ENCODE results near the gene NUPR2.

DNA sequence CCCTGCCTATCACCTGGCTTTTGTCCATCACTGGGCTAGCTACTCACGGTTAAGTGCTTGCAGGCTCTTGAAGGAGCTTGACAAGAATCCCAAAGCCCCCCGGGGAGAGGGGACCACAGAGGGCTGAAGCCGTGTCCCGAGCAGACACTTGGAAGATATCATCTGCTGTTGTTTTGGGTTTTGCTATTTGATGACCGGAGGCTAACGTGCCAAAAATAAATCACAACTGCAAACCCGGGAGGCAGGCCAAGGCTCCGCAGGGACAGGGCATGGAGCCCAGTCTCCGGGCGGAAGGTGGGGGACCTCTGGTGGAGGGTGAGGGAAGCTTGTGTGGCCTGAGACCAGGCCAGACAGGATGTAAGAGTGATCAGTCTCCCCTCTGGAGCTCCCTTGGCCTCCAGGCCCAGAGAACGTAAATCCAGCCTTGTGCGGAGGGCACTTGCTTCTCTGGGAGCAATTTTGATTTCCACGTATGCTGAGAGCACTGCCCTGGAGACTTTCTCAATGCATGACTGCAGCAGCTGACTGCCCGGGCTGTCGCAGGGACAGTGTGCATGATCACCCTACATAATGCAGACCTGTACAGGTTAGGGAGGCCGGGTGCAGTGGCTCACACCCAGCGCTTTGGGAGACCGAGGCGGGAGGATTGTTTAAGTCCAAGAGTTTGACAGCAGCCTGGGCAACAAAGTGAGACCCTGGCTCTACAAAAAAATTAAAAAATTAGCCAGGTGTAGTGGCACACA lies 23.3 kb downstream of the NUPR2 start, which contains the start of gene PHKG1:
- TF ChIP-seq, protein P1, sequence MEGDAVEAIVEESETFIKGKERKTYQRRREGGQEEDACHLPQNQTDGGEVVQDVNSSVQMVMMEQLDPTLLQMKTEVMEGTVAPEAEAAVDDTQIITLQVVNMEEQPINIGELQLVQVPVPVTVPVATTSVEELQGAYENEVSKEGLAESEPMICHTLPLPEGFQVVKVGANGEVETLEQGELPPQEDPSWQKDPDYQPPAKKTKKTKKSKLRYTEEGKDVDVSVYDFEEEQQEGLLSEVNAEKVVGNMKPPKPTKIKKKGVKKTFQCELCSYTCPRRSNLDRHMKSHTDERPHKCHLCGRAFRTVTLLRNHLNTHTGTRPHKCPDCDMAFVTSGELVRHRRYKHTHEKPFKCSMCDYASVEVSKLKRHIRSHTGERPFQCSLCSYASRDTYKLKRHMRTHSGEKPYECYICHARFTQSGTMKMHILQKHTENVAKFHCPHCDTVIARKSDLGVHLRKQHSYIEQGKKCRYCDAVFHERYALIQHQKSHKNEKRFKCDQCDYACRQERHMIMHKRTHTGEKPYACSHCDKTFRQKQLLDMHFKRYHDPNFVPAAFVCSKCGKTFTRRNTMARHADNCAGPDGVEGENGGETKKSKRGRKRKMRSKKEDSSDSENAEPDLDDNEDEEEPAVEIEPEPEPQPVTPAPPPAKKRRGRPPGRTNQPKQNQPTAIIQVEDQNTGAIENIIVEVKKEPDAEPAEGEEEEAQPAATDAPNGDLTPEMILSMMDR (conservative IDR thresholded peaks at IDR 0.05 in 1 of 2, IDR thresholded peaks at IDR 0.05 in 1 of 2; ENCODE audit: extremely low read depth in 1 of 2, insufficient read depth in 1 of 2, low read depth in 1 of 2, low read length in 2 of 2) = peak; percentile 53 to 65
- TF ChIP-seq EZH2 (IDR thresholded peaks at IDR 0.05; ENCODE audit: borderline replicate concordance, low read length) = no peak

Data from mammary epithelial cell (primary cell).